Measurements from ENCODE around the gene TMEM14A. TPM values are rescaled to one million over a fixed set of nuclear protein-coding genes. Genes with fewer than 3 reads are reported as not detected.

Gene TMEM14A
- total RNA-seq, 1 experiment from 2014 or later: 113 TPM

GRCh38 chr6:52724406-52725121, 53.7 kb downstream of the TMEM14A start:
- in situ Hi-C loops (cut with HindIII; ENCODE audit: low pct_unique_long_range_greater_than_20kb, low sequenced_read_pairs): no loop called here
- DNase-seq (ENCODE audit: low read depth): peak; percentile 71

- no peak for DNase-seq (ENCODE audit: low read depth)
- in situ Hi-C loops (cut with HindIII; ENCODE audit: low pct_unique_long_range_greater_than_20kb, low sequenced_read_pairs): no loop called here
Observed at GRCh38 chr6:52725143-52725534, 54.2 kb downstream of the TMEM14A start.

DNA sequence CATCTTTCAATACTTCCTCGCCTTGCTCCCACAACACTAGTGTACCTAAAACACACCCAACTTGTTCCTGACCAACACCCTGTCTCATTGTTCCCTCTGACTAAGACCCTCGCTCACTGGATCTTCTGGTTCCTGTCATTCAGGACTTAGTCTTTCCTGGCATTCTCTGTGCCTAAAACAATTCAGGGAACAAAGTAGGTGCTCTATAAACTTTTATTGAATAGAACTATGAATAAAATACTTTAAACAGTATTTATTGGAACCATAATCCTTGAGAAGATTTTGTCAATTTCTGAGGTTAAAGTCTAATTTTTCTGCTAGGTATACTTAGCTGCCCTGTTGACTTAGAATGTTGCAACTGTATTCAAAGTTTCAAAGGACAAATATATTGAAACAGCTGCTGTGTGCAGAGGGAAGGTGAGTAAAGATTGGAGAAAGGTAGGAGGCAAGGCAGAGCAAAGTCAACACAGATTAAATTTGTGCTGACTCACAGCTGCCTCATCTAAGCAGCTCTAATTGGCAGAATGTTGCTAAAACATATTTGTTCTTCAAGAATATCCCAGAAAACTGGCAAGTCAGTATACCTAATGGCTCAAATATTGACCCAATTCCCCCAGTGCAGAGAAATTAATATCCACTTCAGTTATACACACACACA, 54.8 kb downstream of the TMEM14A start:
- in situ Hi-C loops (cut with HindIII; ENCODE audit: low pct_unique_long_range_greater_than_20kb, low sequenced_read_pairs): no loop called here
- DNase-seq (ENCODE audit: low read depth): peak; percentile 38

GRCh38 chr6:52726193-52726542, 55.3 kb downstream of the TMEM14A start:
- DNase-seq (ENCODE audit: low read depth): no peak
- in situ Hi-C loops (cut with HindIII; ENCODE audit: low pct_unique_long_range_greater_than_20kb, low sequenced_read_pairs): no loop called here

- in situ Hi-C loops (cut with HindIII; ENCODE audit: low pct_unique_long_range_greater_than_20kb, low sequenced_read_pairs): no loop called here
- DNase-seq (ENCODE audit: low read depth): peak; percentile 99
Observed at GRCh38 chr6:52726741-52727535, 56.0 kb downstream of the TMEM14A start.

- no peak for DNase-seq (ENCODE audit: low read depth)
- in situ Hi-C loops (cut with HindIII; ENCODE audit: low pct_unique_long_range_greater_than_20kb, low sequenced_read_pairs): no loop called here
Observed at GRCh38 chr6:52727908-52728307, 57.0 kb downstream of the TMEM14A start.

DNA sequence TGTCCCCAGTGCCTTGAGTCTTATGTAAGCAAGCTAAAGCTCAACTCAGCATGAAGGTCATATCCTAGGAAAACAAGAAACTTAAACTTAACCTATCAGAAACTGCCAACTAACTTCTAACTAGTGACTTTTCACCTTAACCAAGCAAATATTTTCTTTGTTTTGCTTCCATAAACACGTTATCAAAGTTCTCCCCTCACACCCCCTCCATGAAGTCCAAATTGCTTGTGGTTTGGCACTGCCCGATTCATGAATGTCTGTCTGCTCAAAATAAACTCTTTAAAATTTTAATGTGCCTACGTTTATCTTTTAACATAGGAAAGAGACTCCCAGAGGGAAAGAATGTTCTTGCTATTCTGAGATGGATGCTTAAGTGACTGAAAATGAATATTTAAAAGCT, 57.5 kb downstream of the TMEM14A start:
- DNase-seq (ENCODE audit: low read depth): peak; percentile 86
- in situ Hi-C loops (cut with HindIII; ENCODE audit: low pct_unique_long_range_greater_than_20kb, low sequenced_read_pairs): no loop called here

GRCh38 chr6:52729576-52729975, 58.7 kb downstream of the TMEM14A start:
- in situ Hi-C loops (cut with HindIII; ENCODE audit: low pct_unique_long_range_greater_than_20kb, low sequenced_read_pairs): no loop called here
- DNase-seq (ENCODE audit: low read depth): no peak

- in situ Hi-C loops (cut with HindIII; ENCODE audit: low pct_unique_long_range_greater_than_20kb, low sequenced_read_pairs): no loop called here
- DNase-seq (ENCODE audit: low read depth): no peak
Observed at GRCh38 chr6:52731719-52732118, 60.8 kb downstream of the TMEM14A start.

- in situ Hi-C loops (cut with HindIII; ENCODE audit: low pct_unique_long_range_greater_than_20kb, low sequenced_read_pairs): no loop called here
- no peak for DNase-seq (ENCODE audit: low read depth)
Observed at GRCh38 chr6:52733172-52733571, 62.3 kb downstream of the TMEM14A start.

DNA sequence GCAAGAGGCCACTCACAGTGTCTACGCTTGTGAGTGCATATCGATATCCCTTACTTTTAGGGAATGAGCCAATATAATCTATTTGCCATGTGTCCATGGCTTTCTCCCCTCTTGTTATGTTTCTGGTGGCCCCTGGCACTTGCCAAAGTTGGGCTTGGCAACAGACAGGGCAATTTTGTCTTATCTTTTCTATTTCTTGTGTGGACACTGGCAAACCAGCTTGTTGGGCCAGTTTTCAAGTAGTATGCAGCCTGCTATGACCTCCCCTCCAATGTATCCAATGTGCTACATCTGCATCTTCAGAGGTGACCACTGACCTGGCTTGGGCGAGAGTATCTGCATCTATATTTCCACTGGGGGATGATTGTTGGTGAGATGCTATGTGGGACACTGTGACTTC, 63.2 kb downstream of the TMEM14A start:
- no peak for DNase-seq (ENCODE audit: low read depth)
- in situ Hi-C loops (cut with HindIII; ENCODE audit: low pct_unique_long_range_greater_than_20kb, low sequenced_read_pairs): no loop called here

- in situ Hi-C loops (cut with HindIII; ENCODE audit: low pct_unique_long_range_greater_than_20kb, low sequenced_read_pairs): no loop called here
Observed at GRCh38 chr6:52735071-52735470, 64.2 kb downstream of the TMEM14A start.

DNA sequence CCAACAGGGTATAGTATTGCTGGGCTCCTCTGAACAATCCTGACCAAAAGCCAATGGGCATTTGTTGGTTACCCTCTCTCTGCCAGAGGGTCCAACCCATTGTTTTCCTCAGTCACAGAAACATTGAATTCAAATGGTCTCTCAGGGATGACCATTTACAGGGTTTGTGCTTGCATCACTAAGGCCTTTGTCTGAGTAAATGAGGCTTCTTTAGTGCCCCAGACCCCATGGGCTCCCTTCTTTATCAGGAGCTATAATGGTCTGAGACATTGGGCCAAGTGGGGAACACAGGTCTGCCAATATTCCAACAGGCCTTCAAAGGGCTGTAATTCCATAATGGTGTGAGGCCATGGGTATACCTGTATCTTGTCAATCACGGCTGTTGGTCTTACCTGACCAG, 65.2 kb downstream of the TMEM14A start:
- no peak for DNase-seq (ENCODE audit: low read depth)
- in situ Hi-C loops (cut with HindIII; ENCODE audit: low pct_unique_long_range_greater_than_20kb, low sequenced_read_pairs): no loop called here

More at GRCh38 chr6:52735071-52735470, 64.2 kb downstream of the TMEM14A start:
- no peak for DNase-seq (ENCODE audit: low read depth)

Other genes with a start within 250 kb of the TMEM14A start
- 7.3 and 9.6 TPM in 2 replicates for gene TRAM2, start 94.1 kb upstream of the TMEM14A start, total RNA-seq (2014; rRNA removed; shearing (Covaris generic); ENCODE audit: low replicate concordance)
- not detected in 2 replicates for gene GSTA2, start 92.4 kb downstream of the TMEM14A start, total RNA-seq (2014; rRNA removed; shearing (Covaris generic); ENCODE audit: low replicate concordance)
- not detected in 2 replicates for gene GSTA1, start 132.7 kb downstream of the TMEM14A start, total RNA-seq (2014; rRNA removed; shearing (Covaris generic); ENCODE audit: low replicate concordance)
- not detected in 2 replicates for gene GSTA5, start 169.7 kb downstream of the TMEM14A start, total RNA-seq (2014; rRNA removed; shearing (Covaris generic); ENCODE audit: low replicate concordance)
- 0.61 TPM in 1 of 2 replicates, not detected in the other for gene GSTA3, start 238.6 kb downstream of the TMEM14A start, total RNA-seq (2014; rRNA removed; shearing (Covaris generic); ENCODE audit: low replicate concordance)